ENCODE measurements around the gene C1QL1.
"Not testable (repeated sequence)": the region's sequence is repeated elsewhere in the genome, so short reads cannot be mapped to it uniquely, and the experiment has no call there.

C1QL1 gene

GRCh38 chr17:44960691-44961090, 7.4 kb downstream of the C1QL1 start:
- DNase-seq (ENCODE audit: low read depth), result no peak

GRCh38 chr17:44959821-44960531, 8.1 kb downstream of the C1QL1 start:
- DNase-seq (ENCODE audit: low read depth), result no peak

- DNase-seq (ENCODE audit: low read depth), result no peak
Observed at GRCh38 chr17:44956998-44957981, 10.8 kb downstream of the C1QL1 start.

DNA sequence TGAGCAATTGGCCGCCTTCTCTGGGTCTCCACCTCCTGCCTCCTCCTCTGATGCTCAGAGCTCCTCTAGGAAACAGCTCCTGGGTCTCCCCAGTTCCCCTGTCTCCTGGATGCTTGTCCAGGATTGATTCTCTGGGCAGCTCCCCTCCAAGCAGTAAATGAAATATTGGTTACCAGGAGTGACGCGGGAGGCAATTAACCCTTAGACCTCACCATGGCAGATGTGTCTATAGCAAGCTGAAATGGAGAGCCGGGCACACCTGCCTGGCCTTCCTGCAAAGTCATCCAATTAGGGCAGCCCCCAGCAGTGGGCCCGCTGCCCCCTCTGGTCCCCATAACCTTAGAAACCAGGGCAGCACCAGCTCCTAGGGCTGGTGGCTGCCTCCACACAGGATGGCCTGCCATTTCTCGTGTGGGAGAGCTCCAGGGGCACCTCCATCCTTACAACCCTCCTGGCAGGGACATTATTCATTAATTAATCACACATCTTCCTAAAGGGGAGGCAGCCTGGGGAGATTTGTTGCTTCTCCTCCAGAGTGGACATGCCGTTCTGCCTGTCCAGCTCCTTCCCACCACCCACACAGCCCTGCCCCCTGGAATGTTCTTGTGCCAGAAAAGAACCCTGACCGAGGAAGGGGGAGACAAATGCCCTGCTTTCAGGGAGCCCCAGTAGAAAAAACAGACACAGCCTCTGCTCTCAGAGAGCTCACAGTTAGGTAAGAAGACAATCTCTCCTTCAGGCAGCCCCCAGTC, 12.3 kb downstream of the C1QL1 start:
- DNase-seq (ENCODE audit: low read depth), result no peak

GRCh38 chr17:44952946-44953475, 15.1 kb downstream of the C1QL1 start:
- DNase-seq (ENCODE audit: low read depth), result no peak

DNA sequence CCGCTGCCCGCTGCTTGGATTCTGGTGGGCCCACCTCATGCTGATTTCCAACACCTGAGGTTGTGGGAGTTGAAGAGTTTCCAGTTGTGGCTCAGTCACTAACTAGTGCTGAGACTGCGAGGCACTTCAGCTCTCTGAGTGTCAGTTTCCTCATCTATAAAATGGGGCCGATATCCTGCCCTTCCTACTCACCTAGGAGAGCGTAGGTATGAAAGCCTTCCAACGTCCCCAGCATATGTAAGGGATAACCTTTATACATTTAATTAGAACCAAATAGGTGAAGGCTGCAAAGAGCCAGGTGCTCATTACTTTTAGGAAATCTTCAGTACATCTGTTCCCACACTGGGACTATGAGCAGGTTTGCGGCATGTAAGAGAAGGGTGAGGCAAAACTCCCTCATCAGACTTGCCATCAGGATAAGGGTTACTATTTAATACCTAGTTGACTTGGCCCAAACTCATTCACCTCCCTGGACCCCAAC, 19.7 kb downstream of the C1QL1 start:
- DNase-seq (ENCODE audit: low read depth), result no peak

- DNase-seq (ENCODE audit: low read depth), result peak; percentile 100
Observed at GRCh38 chr17:44947461-44948314, 20.4 kb downstream of the C1QL1 start, which contains the start of gene KIF18B. TSS of gene KIF18B (minus strand) at chr17:44947773. CDS start at chr17:44936344, 11,429 bp downstream.

DNA sequence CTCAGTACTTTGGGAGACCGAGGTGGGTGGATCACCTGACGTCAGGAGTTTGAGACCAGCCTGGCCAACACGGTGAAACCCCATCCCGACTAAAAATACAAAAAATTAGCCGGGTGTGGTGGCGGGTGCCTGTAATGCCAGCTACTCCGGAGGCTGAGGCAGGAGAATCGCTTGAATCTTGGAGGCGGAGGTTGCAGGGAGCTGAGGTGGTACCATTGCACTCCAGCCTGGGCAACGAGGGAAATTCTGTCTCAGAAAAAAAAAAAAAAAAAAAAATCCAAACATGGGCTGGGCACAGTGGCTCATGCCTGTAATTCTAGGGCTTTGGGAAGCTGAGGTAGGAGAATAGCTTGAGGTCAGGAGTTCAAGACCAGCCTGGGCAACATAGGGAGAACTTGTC, 22.5 kb downstream of the C1QL1 start:
- not testable (repeated sequence) for DNase-seq (ENCODE audit: low read depth)

DNA sequence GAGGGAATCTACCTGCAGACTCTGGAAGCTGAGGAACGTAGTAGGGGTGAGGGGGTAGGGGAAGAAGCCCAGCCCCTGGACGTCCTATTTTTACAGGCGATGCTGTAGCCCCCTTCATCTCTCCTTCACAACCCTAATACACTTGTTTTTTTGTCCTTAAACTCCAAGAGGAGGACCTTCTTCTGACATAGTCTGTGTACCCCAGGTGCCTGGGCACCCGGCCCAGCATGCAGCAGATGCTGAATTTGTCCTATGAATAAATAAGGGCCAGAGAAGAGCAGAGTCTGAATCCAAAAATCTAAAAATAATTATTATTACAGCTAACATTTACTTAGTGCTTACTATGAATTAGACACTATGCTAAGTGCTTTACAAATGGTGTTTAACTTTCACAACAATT, 25.6 kb downstream of the C1QL1 start:
- no peak for DNase-seq (ENCODE audit: low read depth)

- DNase-seq (ENCODE audit: low read depth), result no peak
Observed at GRCh38 chr17:44941712-44942331, 26.3 kb downstream of the C1QL1 start.

DNA sequence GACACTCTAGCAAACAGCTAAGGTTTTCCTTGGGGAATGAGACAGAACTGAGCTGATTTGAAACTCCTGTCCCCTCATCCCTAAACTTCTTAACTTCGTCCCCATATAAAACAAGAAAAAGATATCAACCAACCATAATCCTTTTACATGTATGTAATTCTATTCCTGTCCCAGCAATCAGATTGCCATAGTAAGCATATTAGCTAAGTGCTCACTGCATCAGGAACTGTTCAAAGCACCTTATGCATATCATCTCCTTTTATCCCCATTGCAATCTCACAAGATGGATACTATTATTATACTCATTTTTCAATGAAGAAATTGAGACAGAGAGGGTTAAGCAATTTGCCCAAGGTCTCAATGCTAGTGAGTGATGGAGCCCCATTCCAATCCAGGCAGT, 27.3 kb downstream of the C1QL1 start:
- DNase-seq (ENCODE audit: low read depth), result no peak

- DNase-seq (ENCODE audit: low read depth), result peak; percentile 27
Observed at GRCh38 chr17:44940317-44940716, 27.8 kb downstream of the C1QL1 start.

DNA sequence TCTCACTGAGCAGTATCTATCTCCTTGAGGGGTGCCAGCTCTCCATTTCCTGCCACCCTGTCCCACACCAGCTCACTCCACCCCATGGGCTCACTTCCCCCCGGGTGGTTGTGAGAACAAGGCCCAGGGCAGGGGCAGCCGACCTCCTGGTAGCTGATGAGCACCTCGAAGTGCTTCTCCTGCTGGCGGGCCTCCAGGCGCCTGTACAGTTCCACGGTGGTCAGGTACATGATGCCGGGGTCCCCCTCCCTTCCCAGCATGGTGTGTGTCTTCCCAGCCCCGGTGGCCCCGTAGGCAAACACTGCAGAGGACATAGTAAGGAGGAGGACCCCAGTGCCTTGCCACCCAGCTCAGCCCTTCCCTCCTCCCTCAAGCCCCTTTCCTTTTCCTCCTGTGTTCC, 33.0 kb downstream of the C1QL1 start:
- no peak for DNase-seq (ENCODE audit: low read depth)

DNA sequence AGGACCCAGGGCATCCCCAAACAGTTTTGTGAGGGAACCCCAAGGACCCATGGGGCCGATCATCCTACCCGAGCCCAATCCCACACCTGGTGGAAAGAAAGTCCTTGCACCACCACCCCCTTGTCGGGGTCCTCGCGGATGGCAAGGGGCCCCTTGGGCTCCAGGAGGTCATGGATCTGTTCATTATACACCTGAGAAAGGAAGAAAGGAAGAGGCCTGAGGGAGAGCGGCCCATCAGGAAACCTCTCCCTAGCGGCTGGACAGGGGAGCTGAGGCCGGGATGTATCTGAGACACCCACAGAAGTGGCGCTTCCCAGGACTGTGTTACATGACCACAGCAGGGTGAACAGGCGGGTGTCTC, 33.4 kb downstream of the C1QL1 start:
- no peak for DNase-seq (ENCODE audit: low read depth)

GRCh38 chr17:44933824-44934744, 34.0 kb downstream of the C1QL1 start:
- DNase-seq (ENCODE audit: low read depth), result no peak

DNA sequence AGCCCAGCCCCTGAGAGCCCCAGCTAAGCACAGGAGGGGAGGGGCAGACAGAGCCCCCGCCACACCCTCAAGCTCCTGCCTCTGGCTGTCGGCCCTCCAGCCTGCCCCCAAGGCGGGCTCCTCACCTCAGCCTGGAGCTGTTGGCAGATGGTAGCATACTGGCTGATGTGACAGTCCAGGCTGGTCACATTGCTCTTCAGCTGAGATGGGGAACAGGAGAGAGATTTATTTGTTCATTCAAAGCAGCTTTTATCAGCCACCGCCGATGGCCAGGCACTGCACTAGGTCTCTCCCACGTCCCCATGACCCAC, 35.4 kb downstream of the C1QL1 start:
- no peak for DNase-seq (ENCODE audit: low read depth)

DNA sequence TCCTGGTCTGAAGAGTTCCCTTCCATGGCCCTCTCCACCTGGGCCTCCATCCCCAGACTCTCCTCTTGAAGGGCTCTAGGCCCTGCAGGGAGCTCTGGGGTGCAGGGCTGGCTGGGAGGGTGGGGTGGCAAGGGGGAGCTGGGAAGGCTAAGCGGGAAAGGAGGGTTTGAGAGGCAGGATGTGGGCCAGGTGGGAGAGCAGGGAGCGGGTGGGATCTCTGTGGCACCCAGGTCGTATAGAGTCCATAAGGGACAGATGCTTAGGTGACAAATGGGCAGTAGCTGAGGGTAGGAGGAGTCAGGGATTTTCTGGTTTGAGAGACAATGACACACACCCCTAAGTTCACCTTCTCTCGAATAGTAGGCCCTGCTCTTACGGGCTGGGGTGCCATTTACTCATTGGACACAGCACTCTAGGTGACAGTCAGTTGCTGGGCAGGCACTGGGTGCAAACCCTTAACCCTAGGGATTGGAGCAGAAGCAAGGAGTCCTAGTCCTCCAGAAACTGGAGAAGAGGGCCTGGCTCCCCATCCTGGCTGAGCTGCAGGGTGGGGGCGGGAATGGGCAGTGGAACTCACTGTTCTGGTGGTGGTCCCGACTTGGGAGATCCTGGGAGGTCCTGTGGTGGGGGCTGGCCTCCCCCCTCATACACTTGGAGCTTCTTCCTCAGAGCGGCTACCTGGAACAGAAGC, 35.9 kb downstream of the C1QL1 start:
- no peak for DNase-seq (ENCODE audit: low read depth)

- DNase-seq (ENCODE audit: low read depth), result no peak
Observed at GRCh38 chr17:44931376-44931775, 36.7 kb downstream of the C1QL1 start.

DNA sequence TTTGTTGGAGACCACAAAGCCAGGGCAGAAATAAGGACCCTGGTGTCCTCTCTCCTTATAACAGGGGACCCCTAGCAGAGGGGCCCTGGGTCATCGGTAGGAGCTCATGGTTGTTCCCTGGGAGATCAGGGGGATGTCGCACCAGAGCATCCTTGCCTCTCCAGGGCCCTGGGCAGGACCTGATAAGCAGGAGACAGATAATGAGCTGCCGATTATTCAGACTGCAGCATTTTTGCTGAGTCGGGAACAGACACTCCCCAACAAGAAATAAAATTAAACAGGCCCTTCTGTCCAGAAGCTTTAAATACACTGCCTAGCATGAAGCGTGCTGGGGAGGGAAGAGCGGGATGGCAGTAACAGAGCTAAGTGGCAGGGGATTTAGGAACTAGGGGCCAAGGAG, 37.4 kb downstream of the C1QL1 start:
- no peak for DNase-seq (ENCODE audit: low read depth)
